Colonic mucosa (tissue), 4 donors: ENCODE data around the gene MTTP. TPM values are rescaled to one million over a fixed set of nuclear protein-coding genes. Genes with fewer than 3 reads are reported as not detected.

Experiments used
- DNase-seq: peaks from one replicate; pipeline ENCODE4 v3.0.0-alpha.2; 2020
- H3K27ac ChIP-seq: fragments of 200-600 bp; one replicate; pipeline ENCODE4 v1.8.0; 2021
- H3K27me3 ChIP-seq: fragments of 200-600 bp; one replicate; pipeline ENCODE4 v1.8.0; 2021
- H3K36me3 ChIP-seq: fragments of 200-600 bp; one replicate; pipeline ENCODE4 v1.8.0; 2021
- H3K4me1 ChIP-seq: fragments of 200-600 bp; one replicate; pipeline ENCODE4 v1.8.0; 2021; ENCODE audit warnings: mild to moderate bottlenecking
- H3K4me3 ChIP-seq: fragments of 200-600 bp; one replicate; pipeline ENCODE4 v1.8.0; 2021
- H3K9ac ChIP-seq, 2 donors: one replicate each; pipeline ENCODE4 v1.7.0; 2013; ENCODE audit warnings: control low read depth in 2 of 2, low read depth in 2 of 2, low read length in 2 of 2
- H3K9me3 ChIP-seq: fragments of 200-600 bp; one replicate; pipeline ENCODE4 v1.8.0; 2021
- intact Hi-C: fragments of 100-400 bp; cut with DNase I; formaldehyde crosslinking; loops from one replicate; pipeline ENCODE4 v1.14.1; 2022
- total RNA-seq, 2 donors: library from RNA; stranded (reverse); fragmentation: NEBNext Ultra II Directional in 1 of 2; extraction: Animal tissue kit (Norgen Biotek cat#: 25700) in 1 of 2; gene quantifications; one replicate each; pipeline ENCODE4 v1.2.1, GENCODE V29; 2021
- TF ChIP-seq, protein P1 (sequence below): fragments of 200-600 bp; IDR thresholded peaks from one replicate; pipeline ENCODE4 v1.8.0; 2022; ENCODE audit warnings: antibody characterized with exemption, mild to moderate bottlenecking
- donor health status: healthy.
- donor health status: DM: no; HTN: no; CAD: no.
- donor health status: DM: no; HTN: no; CAD: no.

Gene MTTP
- total RNA-seq, 2 donors from 2014 or later: 0.69 to 1.3 TPM

DNA sequence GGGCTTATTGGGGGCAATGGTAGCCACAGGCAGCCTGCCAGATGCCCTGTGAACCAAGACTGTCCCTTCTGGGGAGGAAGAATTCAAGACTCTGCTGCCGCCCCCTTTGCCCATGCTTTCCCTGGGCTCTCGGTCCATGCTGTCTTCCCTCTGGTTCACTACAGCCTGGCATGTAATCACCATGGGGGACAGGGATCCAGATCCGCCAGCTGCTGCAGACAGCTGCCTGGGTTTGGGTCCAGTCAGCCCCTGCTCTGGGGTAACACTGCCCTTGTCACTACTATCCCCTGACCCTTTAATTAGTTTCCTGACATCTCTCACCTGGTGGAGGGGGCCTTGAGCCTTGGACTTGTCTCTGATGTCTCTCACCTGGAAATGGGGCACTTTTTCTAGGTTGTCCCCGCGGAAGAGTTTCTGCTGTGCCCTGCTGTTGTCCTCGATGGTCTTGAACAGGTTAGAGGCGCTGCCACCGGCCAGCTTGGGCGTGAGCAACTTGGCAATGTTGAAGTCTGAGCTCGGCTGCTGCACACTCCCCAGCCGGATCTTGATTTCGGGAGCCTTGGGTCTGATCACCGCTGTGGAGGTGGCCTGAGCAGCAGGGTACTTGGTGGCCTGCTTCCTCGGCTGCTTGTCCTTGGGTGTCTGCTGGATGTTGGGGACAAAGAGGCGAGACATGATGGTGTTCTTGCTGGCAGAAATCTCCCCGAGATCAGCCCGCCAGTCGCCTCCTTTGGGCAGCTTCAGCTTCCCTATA is 76.6 kb downstream of the MTTP start:
- no peak overlapping the region for H3K9ac ChIP-seq
- H3K36me3 ChIP-seq: no peaks in the 10 kb centered on the region
- no peak overlapping the region for H3K27ac ChIP-seq
- intact Hi-C loops: no loop called here
- H3K27me3 ChIP-seq: no peaks in the 10 kb centered on the region
- no peak for DNase-seq
- TF ChIP-seq, protein P1, sequence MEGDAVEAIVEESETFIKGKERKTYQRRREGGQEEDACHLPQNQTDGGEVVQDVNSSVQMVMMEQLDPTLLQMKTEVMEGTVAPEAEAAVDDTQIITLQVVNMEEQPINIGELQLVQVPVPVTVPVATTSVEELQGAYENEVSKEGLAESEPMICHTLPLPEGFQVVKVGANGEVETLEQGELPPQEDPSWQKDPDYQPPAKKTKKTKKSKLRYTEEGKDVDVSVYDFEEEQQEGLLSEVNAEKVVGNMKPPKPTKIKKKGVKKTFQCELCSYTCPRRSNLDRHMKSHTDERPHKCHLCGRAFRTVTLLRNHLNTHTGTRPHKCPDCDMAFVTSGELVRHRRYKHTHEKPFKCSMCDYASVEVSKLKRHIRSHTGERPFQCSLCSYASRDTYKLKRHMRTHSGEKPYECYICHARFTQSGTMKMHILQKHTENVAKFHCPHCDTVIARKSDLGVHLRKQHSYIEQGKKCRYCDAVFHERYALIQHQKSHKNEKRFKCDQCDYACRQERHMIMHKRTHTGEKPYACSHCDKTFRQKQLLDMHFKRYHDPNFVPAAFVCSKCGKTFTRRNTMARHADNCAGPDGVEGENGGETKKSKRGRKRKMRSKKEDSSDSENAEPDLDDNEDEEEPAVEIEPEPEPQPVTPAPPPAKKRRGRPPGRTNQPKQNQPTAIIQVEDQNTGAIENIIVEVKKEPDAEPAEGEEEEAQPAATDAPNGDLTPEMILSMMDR: no peak
- H3K9me3 ChIP-seq: no peaks in the 10 kb centered on the region
- no peaks in the 10 kb centered on the region for H3K4me1 ChIP-seq
- no peak overlapping the region for H3K4me3 ChIP-seq

DNA sequence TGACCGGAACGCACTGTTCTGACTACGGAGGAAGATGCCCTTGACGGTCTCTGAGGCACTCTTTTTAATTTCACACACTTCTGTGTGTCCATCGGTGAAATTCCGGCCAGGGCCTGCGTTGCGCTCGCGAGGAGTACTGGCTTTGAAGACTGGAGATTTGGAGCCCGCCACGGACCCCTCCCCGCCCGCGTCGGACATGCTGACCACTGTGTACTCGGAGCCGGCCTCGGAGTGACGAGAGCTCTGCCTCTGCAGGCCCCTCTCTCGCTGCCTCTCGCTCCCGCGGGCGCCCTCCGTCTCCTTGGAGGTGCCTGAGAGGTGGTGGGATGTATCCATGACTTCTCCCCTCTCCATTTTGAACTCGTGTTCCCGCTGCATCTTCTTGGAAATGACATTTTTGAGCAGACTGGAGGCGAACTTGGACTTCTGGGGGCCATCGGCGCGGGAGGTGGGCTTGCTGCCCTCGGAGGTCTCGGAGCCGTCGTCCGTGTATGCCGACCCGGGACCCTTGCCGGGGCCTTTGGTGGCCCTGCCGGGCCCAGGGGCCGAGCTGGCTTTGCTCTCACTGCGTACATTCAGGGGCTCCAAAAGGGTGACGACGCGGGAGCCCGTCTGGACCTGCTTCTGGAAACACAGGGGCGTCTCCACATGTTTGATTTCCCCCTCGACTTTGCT is 77.3 kb downstream of the MTTP start:
- no peak overlapping the region for H3K4me3 ChIP-seq
- H3K36me3 ChIP-seq: no peaks in the 10 kb centered on the region
- H3K9me3 ChIP-seq: no peaks in the 10 kb centered on the region
- no peak overlapping the region for H3K9ac ChIP-seq
- DNase-seq: no peak
- no peaks in the 10 kb centered on the region for H3K4me1 ChIP-seq
- H3K27me3 ChIP-seq: no peaks in the 10 kb centered on the region
- no peak overlapping the region for H3K27ac ChIP-seq
- TF ChIP-seq, protein P1: no peak
- intact Hi-C loops: no loop called here

DNA sequence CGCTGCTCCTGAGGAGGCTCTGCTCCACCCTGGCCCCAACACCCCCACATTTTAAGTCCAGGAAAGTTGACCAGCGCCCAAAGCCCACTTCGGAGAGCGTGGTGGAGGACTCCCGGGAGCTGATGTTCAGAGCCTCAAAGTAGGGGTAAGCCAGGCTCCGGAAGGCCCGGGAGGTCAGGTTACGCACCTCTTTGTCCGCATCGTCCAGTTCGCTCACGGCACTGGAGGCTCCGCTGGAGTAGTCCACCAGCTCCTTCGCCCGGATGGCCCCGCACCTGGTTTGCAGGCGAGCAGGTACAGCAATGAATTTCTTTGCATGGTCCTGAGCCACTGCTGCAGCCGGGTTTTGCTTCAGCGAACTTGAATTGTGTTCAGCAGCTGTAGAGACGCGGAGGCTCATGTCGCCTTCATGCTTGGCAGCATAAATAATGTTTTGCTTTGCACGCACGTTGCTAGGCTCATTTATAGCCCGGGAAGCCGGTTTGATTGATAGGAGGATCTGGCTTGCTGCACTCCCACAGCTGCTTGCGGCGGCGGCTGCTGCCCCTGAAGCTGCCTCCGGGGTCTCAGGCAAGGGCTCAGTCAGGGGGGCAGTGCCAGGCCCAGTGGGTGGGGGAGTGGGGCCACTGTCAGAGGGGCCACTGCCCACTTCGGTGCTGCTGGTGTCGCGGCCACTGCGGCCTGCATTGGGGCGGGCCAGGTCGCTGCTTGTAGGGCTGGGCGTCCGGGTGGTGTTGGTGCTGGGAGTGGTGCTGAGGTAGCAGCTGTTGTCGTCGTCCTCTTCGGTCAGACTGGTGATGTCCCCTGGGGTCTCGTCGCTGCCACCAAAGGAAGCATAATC is 78.2 kb downstream of the MTTP start:
- Histone ChIP-seq H3K27ac (no peak overlapping the region), H3K9ac (no peak overlapping the region), H3K36me3 (no peaks in the 10 kb centered on the region), H3K9me3 (no peaks in the 10 kb centered on the region), H3K4me1 (no peaks in the 10 kb centered on the region), H3K4me3 (no peak overlapping the region), H3K27me3 (no peaks in the 10 kb centered on the region)
- intact Hi-C loops: no loop called here
- TF ChIP-seq, protein P1: no peak
- DNase-seq: no peak

DNA sequence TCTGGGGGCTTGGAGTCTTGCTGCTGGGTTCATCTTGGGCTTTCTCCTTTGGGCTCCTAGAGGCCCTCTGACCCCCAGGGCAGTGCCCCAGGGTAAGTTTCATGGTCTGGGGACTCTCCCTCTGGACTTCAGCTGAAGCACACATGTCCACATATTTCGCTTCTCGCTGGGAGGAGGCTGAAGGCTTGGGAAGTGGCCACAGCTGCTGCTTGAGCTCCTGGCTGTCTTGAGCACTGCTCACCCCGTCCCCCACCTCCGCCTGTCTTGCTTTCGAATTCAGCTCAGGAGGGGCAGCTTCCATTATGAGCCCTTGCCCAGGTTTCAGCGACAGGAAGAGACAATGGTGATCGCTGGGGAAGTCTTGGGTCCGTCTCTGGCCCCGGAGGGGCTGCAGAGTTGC is 79.3 kb downstream of the MTTP start:
- H3K4me1 ChIP-seq: no peaks in the 10 kb centered on the region
- DNase-seq: no peak
- no peak overlapping the region for H3K27ac ChIP-seq
- intact Hi-C loops: no loop called here
- no peaks in the 10 kb centered on the region for H3K27me3 ChIP-seq
- H3K9me3 ChIP-seq: no peaks in the 10 kb centered on the region
- no peaks in the 10 kb centered on the region for H3K36me3 ChIP-seq
- TF ChIP-seq, protein P1: no peak
- no peak overlapping the region for H3K9ac ChIP-seq
- H3K4me3 ChIP-seq: no peak overlapping the region

DNA sequence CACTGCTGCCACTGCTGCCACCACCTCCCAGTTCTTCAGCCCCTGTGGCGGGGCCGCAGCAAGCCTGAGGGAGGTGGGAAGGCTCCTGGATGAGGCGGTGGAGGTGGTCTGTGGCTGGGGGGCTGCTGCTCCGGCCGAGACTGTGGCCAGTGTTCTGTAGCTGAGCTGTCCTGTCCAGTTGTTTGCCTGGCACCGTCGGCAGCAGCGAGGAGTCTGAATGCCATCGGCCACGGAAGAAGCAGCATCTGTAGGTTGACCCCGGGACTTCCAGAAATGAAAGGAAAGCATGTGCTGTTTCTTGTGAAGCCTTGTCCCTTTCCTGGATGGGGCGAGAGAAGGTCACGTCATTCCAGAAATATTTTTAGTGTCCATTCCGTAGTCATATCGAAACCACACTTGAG is 79.7 kb downstream of the MTTP start:
- DNase-seq: no peak
- H3K4me3 ChIP-seq: no peak overlapping the region
- intact Hi-C loops: no loop called here
- H3K9me3 ChIP-seq: no peaks in the 10 kb centered on the region
- TF ChIP-seq, protein P1: no peak
- H3K27me3 ChIP-seq: no peaks in the 10 kb centered on the region
- H3K4me1 ChIP-seq: no peaks in the 10 kb centered on the region
- no peak overlapping the region for H3K27ac ChIP-seq
- no peak overlapping the region for H3K9ac ChIP-seq
- no peaks in the 10 kb centered on the region for H3K36me3 ChIP-seq
